OCI-LY3 (cell line): ENCODE results near the gene MIB1.

Source experiments
- CTCF ChIP-seq: fragments of 200-600, 300-600 bp; sonication (generic); IDR thresholded peaks from 2 replicates; pipeline ENCODE4 v1.5.1; 2014; ENCODE audit warnings: antibody characterized with exemption, low read length, low read depth
- EZH2phosphoT487 ChIP-seq: fragments of 200-600 bp; shearing (Covaris generic); IDR thresholded peaks from 2 replicates; pipeline ENCODE4 v1.6.1; 2018; ENCODE audit warnings: antibody characterized with exemption, mixed run types, low read depth

- TF ChIP-seq CTCF (no peak), EZH2phosphoT487 (no peak)
Measured at GRCh38 chr18:21727702-21728101, 12.9 kb upstream of the MIB1 start.
